Transverse colon (tissue), 4 donors: ENCODE data around the gene OTULINL. TPM values are rescaled to one million over a fixed set of nuclear protein-coding genes. Genes with fewer than 3 reads are reported as not detected.

Experiments used
- DNase-seq: peaks from one replicate; pipeline ENCODE4 v3.0.0-alpha.2; 2019
- H3K27ac ChIP-seq, 4 donors: fragments of 200-600 bp; sonication (generic); 2 replicates each; pipeline ENCODE4 v1.5.1; 2016 to 2018; ENCODE audit warnings: inconsistent platforms in 4 of 4
- H3K27me3 ChIP-seq: fragments of 200-600 bp; sonication (generic); 2 replicates; pipeline ENCODE4 v1.5.1; 2017; ENCODE audit warnings: inconsistent platforms
- H3K36me3 ChIP-seq, 4 donors: fragments of 200-600 bp; sonication (generic); 2 replicates each; pipeline ENCODE4 v1.5.1; 2017 to 2019; ENCODE audit warnings: inconsistent platforms in 4 of 4
- H3K4me1 ChIP-seq, 4 donors: fragments of 200-600 bp; sonication (generic); 2 replicates each; pipeline ENCODE4 v1.5.1; 2017 to 2020; ENCODE audit warnings: inconsistent platforms in 4 of 4
- H3K4me3 ChIP-seq, 4 donors: fragments of 200-600 bp; sonication (generic); 1 replicate in 1 of 4; 2 replicates in 3 of 4; pipeline versions ENCODE4 v1.5.1 to v1.6.1; 2017 to 2019; ENCODE audit warnings: inconsistent platforms in 4 of 4
- H3K9me3 ChIP-seq, 2 donors: fragments of 200-600 bp; sonication (generic); 2 replicates each; pipeline ENCODE4 v1.5.1; 2017 to 2019; ENCODE audit warnings: inconsistent platforms in 2 of 2
- EP300 ChIP-seq: sonication (generic); formaldehyde crosslinking; IDR thresholded peaks from one replicate; pipeline ENCODE4 v1.6.1; 2017; ENCODE audit warnings: antibody characterized with exemption, low read depth
- POLR2A ChIP-seq: fragments of 450-650 bp; IDR thresholded peaks from one replicate; pipeline ENCODE4 v1.6.1; 2016; ENCODE audit warnings: antibody characterized with exemption, mild to moderate bottlenecking, moderate library complexity
- POLR2AphosphoS5 ChIP-seq, 3 donors: sonication (generic); formaldehyde crosslinking; IDR thresholded peaks; one replicate each; pipeline ENCODE4 v1.6.1; 2016; ENCODE audit warnings: antibody characterized with exemption in 3 of 3
- WGBS, 2 donors: methylation state at CpG; one replicate each; pipeline ENCODE4 v1.1.5; 2018; ENCODE audit warnings: low coverage in 1 of 2; 5-methylcytosine and 5-hydroxymethylcytosine counted together
- in situ Hi-C, 4 donors: fragments of 200-750 bp; cut with MboI; loops; one replicate each; pipeline versions ENCODE4 v1.15.0 to v1.15.1; 2017; ENCODE audit warnings: low sequenced_read_pairs in 3 of 4, low pct_ligation_motif_present in 1 of 4, low pct_unique_long_range_greater_than_20kb in 1 of 4
- intact Hi-C: fragments of 100-400 bp; cut with DNase I; formaldehyde crosslinking; loops from one replicate; pipeline ENCODE4 v1.15.1; 2023; ENCODE audit warnings: low total_unique reads
- total RNA-seq, 4 donors: library from RNA; depleted of rRNA; stranded (reverse); fragments of >200 nt; gene quantifications; one replicate each; pipeline ENCODE4 v1.1.0, GENCODE V29; 2016
- TF ChIP-seq, protein P1 (sequence below), 5 experiments: fragments of 200-600 bp in 3 of 5; fragments of 450-650 bp in 2 of 5; sonication (generic) in 3 of 5; IDR thresholded peaks; 1 replicate in 2 of 5; 2 replicates in 3 of 5; pipeline ENCODE4 v1.5.1; 2016 to 2017; ENCODE audit warnings: antibody characterized with exemption in 5 of 5, inconsistent platforms in 3 of 5, mild to moderate bottlenecking in 2 of 5, moderate library complexity in 1 of 5

Gene OTULINL
- total RNA-seq, 4 donors from 2014 or later: 6.2 to 61.0 (median 27.3) TPM

DNA sequence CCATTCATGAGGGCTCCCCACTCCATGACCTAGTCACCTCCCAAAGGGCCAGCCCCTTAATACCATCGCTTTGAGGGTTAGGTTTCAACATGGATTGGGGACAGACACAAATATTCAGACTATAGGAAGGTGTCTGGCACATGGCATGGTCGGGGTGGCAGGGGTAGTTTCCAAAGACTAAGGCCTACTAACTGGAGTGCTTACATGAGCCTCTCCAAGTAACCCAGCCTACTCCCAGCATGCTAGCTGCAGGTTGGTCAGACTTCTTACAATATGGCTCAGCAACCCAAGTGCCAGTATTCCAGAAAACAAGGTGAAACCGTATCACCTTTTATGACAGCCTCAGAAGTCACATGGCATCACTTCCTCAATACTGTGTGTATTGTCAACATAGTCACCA lies 19.9 kb upstream of the OTULINL start:
- no peak for TF ChIP-seq POLR2A
- no peak for TF ChIP-seq POLR2AphosphoS5 (IDR thresholded peaks at IDR 0.05)
- TF ChIP-seq EP300: no peak
- TF ChIP-seq, protein P1, sequence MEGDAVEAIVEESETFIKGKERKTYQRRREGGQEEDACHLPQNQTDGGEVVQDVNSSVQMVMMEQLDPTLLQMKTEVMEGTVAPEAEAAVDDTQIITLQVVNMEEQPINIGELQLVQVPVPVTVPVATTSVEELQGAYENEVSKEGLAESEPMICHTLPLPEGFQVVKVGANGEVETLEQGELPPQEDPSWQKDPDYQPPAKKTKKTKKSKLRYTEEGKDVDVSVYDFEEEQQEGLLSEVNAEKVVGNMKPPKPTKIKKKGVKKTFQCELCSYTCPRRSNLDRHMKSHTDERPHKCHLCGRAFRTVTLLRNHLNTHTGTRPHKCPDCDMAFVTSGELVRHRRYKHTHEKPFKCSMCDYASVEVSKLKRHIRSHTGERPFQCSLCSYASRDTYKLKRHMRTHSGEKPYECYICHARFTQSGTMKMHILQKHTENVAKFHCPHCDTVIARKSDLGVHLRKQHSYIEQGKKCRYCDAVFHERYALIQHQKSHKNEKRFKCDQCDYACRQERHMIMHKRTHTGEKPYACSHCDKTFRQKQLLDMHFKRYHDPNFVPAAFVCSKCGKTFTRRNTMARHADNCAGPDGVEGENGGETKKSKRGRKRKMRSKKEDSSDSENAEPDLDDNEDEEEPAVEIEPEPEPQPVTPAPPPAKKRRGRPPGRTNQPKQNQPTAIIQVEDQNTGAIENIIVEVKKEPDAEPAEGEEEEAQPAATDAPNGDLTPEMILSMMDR (IDR thresholded peaks at IDR 0.05): no peak
- H3K4me3 ChIP-seq: no peak overlapping the region
- in situ Hi-C loops: no loop called here
- DNase-seq: no peak
- H3K27me3 ChIP-seq: no peaks in the 10 kb centered on the region
- no peaks in the 10 kb centered on the region for H3K36me3 ChIP-seq
- intact Hi-C loops: no loop called here
- 77 to 100% methylated on average over 2 to 3 of the region's 3 CpGs for WGBS, 2 donors
- no peaks in the 10 kb centered on the region for H3K9me3 ChIP-seq
- H3K27ac ChIP-seq: no peak overlapping the region
- H3K4me1 ChIP-seq: peaks cover 3 to 45% (median 34%) of the 10 kb centered on the region in 4 donors

DNA sequence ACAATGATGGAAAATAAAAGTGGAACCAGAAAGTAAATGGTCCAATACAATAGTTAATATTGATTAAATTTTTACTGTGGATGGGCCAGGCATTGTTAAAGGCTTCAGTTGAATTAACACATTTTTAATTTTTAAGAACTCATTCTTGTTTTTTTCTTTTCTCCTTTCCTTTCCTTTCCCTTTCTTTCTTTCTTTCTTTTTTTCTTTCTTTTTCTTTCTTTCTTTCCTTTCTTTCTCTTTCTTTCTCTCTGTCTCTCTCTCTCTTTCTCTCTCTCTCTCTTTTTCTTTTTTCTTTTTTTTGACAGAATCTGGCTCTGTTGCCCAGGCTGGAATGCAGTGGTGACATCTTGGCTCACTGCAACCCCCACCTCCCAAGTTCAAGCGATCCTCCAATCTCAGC lies 13.3 kb upstream of the OTULINL start:
- H3K4me1 ChIP-seq: no peaks in the 10 kb centered on the region
- H3K4me3 ChIP-seq: no peak overlapping the region
- 100% methylated on average over 1 of the region's 1 CpG for WGBS, 2 donors
- no peak for DNase-seq
- no peak overlapping the region for H3K27ac ChIP-seq
- no peaks in the 10 kb centered on the region for H3K9me3 ChIP-seq
- TF ChIP-seq EP300 (no peak), POLR2AphosphoS5 (IDR thresholded peaks at IDR 0.05) (no peak), POLR2A (no peak)
- TF ChIP-seq, protein P1 (IDR thresholded peaks at IDR 0.05): no peak
- H3K27me3 ChIP-seq: no peaks in the 10 kb centered on the region
- in situ Hi-C loops: no loop called here
- intact Hi-C loops: no loop called here
- H3K36me3 ChIP-seq: no peaks in the 10 kb centered on the region

DNA sequence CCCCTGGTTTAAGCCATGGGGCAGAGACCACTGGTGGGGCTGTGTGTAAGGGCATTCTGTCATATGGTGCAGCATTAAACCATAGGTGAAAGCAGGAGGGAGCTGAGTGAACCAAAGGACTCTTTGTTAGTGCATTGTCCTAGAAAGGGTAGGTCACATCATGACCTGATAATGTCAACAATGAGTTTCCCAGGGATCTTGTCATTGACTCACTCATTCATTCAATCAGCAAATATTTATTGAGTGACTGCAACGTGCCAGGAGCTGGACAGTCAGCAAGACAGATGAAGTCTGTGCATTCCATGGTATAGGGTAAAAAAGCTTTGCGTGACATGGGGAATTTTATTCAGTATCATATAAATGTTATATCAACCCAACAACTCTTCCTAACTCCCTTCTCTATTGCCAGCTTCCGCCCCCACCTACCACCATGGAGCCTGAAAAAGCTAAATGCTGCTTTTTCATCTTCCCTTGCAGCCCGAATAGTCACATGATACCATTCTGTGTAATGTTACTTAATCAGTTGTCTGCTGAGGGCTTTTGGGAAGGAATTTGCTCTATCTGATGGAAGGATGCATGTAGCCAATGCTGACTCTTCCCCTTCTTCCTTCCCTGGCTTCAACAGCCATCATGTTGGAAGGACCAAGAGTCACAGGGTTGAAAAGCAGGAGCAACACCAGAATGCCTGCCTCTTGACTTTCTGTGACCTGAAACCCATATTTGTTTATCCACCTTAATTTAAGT lies 11.5 kb upstream of the OTULINL start:
- no peak for DNase-seq
- Histone ChIP-seq H3K27ac (no peak overlapping the region), H3K9me3 (no peaks in the 10 kb centered on the region), H3K36me3 (no peaks in the 10 kb centered on the region), H3K4me1 (peaks cover 0 to 13% (median 0%) of the 10 kb centered on the region in 4 donors), H3K4me3 (no peak overlapping the region), H3K27me3 (no peaks in the 10 kb centered on the region)
- WGBS, 2 donors: 68 to 74% methylated on average over 4 of the region's 4 CpGs
- intact Hi-C loops: no loop called here
- TF ChIP-seq POLR2AphosphoS5 (IDR thresholded peaks at IDR 0.05) (no peak), POLR2A (no peak), EP300 (no peak)
- TF ChIP-seq, protein P1 (IDR thresholded peaks at IDR 0.05): no peak
- in situ Hi-C loops: no loop called here

DNA sequence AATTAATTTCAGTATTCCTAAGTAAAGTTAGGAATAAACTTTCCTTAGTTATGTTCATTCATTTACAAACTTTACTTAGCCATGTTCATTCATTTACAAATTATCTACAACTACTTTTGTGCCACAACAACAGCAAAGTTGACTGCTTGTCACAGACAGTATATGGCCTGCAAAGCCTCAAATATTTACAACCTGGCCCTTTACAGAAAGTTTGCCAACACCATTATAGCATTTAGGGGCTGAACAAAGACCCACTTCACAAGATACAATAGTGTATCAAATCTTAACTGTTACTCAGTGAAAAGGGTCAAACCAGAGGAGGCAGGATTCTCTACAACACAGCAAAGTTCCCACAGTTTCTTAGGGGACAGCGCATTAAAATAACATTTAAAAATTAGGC lies 9.7 kb upstream of the OTULINL start:
- intact Hi-C loops (no loop called here), in situ Hi-C loops (no loop called here)
- 91 to 98% methylated on average over 1 of the region's 1 CpG for WGBS, 2 donors
- DNase-seq: no peak
- Histone ChIP-seq H3K4me3 (no peak overlapping the region), H3K9me3 (no peaks in the 10 kb centered on the region), H3K27ac (no peak overlapping the region), H3K36me3 (no peaks in the 10 kb centered on the region), H3K4me1 (peaks cover 0 to 24% (median 3%) of the 10 kb centered on the region in 4 donors), H3K27me3 (no peaks in the 10 kb centered on the region)
- TF ChIP-seq POLR2A (no peak), EP300 (no peak), POLR2AphosphoS5 (IDR thresholded peaks at IDR 0.05) (no peak)
- TF ChIP-seq, protein P1 (IDR thresholded peaks at IDR 0.05): no peak
